ENCODE data around the gene KMT2E. TPM values are rescaled to one million over a fixed set of nuclear protein-coding genes. Genes with fewer than 3 reads are reported as not detected.

KMT2E gene
- total RNA-seq, 1 donor from 2014 or later: 88.2 TPM

- ATAC-seq: no peak
- H3K9me3 ChIP-seq: no peaks in the 10 kb centered on the region
- H3K36me3 ChIP-seq: no peaks in the 10 kb centered on the region
- H3K4me1 ChIP-seq: peaks cover 95% of the 10 kb centered on the region
- DNase-seq: no peak
- H3K4me3 ChIP-seq: no peak overlapping the region
- H3K27me3 ChIP-seq (ENCODE audit: low read depth): no peaks in the 10 kb centered on the region
- H3K27ac ChIP-seq: no peak overlapping the region
- intact Hi-C loops (cut with DNase I): no loop called here
- no peak for TF ChIP-seq CTCF (IDR thresholded peaks at IDR 0.05)
Measured at GRCh38 chr7:105021352-105021751, 7.3 kb downstream of the KMT2E start.

- TF ChIP-seq CTCF (IDR thresholded peaks at IDR 0.05): no peak
- no peaks in the 10 kb centered on the region for H3K9me3 ChIP-seq
- DNase-seq (no peak), ATAC-seq (no peak)
- H3K4me3 ChIP-seq: no peak overlapping the region
- no peak overlapping the region for H3K27ac ChIP-seq
- intact Hi-C loops (cut with DNase I): no loop called here
- H3K27me3 ChIP-seq (ENCODE audit: low read depth): no peaks in the 10 kb centered on the region
- H3K36me3 ChIP-seq: no peaks in the 10 kb centered on the region
- H3K4me1 ChIP-seq: peaks cover 95% of the 10 kb centered on the region
Measured at GRCh38 chr7:105021967-105022366, 8.0 kb downstream of the KMT2E start.

- no peak for ATAC-seq
- H3K27ac ChIP-seq: no peak overlapping the region
- no peak for TF ChIP-seq CTCF (IDR thresholded peaks at IDR 0.05)
- DNase-seq: no peak
- no peak overlapping the region for H3K4me3 ChIP-seq
- intact Hi-C loops (cut with DNase I): no loop called here
- H3K9me3 ChIP-seq: no peaks in the 10 kb centered on the region
- no peaks in the 10 kb centered on the region for H3K27me3 ChIP-seq (ENCODE audit: low read depth)
- H3K4me1 ChIP-seq: peaks cover 95% of the 10 kb centered on the region
- no peaks in the 10 kb centered on the region for H3K36me3 ChIP-seq
Measured at GRCh38 chr7:105022458-105022857, 8.5 kb downstream of the KMT2E start.

GRCh38 chr7:105024734-105025133, 10.7 kb downstream of the KMT2E start:
- Histone ChIP-seq H3K4me1 (peaks cover 91% of the 10 kb centered on the region), H3K36me3 (no peaks in the 10 kb centered on the region), H3K27me3 (ENCODE audit: low read depth) (no peaks in the 10 kb centered on the region), H3K4me3 (no peak overlapping the region), H3K9me3 (no peaks in the 10 kb centered on the region), H3K27ac (no peak overlapping the region)
- ATAC-seq: peak in 1 of 2 donors; percentile 25
- intact Hi-C loops (cut with DNase I): no loop called here
- TF ChIP-seq CTCF (IDR thresholded peaks at IDR 0.05): no peak
- DNase-seq: no peak

- H3K9me3 ChIP-seq: no peaks in the 10 kb centered on the region
- intact Hi-C loops (cut with DNase I): no loop called here
- peaks cover 84% of the 10 kb centered on the region for H3K4me1 ChIP-seq
- ATAC-seq: no peak
- H3K36me3 ChIP-seq: no peaks in the 10 kb centered on the region
- TF ChIP-seq CTCF (IDR thresholded peaks at IDR 0.05): no peak
- no peaks in the 10 kb centered on the region for H3K27me3 ChIP-seq (ENCODE audit: low read depth)
- no peak overlapping the region for H3K4me3 ChIP-seq
- H3K27ac ChIP-seq: no peak overlapping the region
- DNase-seq: no peak
Measured at GRCh38 chr7:105026750-105027149, 12.7 kb downstream of the KMT2E start.

Data from lower lobe of right lung (tissue), 2 donors.